ENCODE measurements around the gene SHH.

SHH gene

GRCh38 chr7:155796381-155797261 lies 15.6 kb downstream of the SHH start:
- Histone ChIP-seq H3K27me3 (ENCODE audit: control insufficient read depth, insufficient read depth, low read length) (peaks cover 60% of the 10 kb centered on the region), H3K27ac (ENCODE audit: low read depth, low read length) (no peak overlapping the region), H3K9ac (ENCODE audit: low read length) (no peak overlapping the region), H3K4me1 (ENCODE audit: control insufficient read depth, insufficient read depth, low read length) (no peaks in the 10 kb centered on the region), H3K9me3 (ENCODE audit: control insufficient read depth, insufficient read depth, low read depth, low read length) (no peaks in the 10 kb centered on the region), H3K36me3 (ENCODE audit: control insufficient read depth, insufficient read depth, low read length) (no peaks in the 10 kb centered on the region), H3K4me3 (ENCODE audit: low read depth, low read length) (peak overlapping the region; percentile 24; the same call in 1 of the 2 replicates)

- H3K27me3 ChIP-seq (ENCODE audit: control insufficient read depth, insufficient read depth, low read length) = peaks cover 54% of the 10 kb centered on the region
These were observed 16.3 kb downstream of the SHH start for GRCh38 chr7:155795951-155796350.

GRCh38 chr7:155795401-155795800 lies 16.9 kb downstream of the SHH start:
- H3K27me3 ChIP-seq (ENCODE audit: control insufficient read depth, insufficient read depth, low read length) = peaks cover 48% of the 10 kb centered on the region
- no peak overlapping the region for H3K4me3 ChIP-seq (ENCODE audit: low read depth, low read length)
- no peaks in the 10 kb centered on the region for H3K9me3 ChIP-seq (ENCODE audit: control insufficient read depth, insufficient read depth, low read depth, low read length)

More at GRCh38 chr7:155795951-155796350, 16.3 kb downstream of the SHH start:
- Histone ChIP-seq H3K36me3 (ENCODE audit: control insufficient read depth, insufficient read depth, low read length) (no peaks in the 10 kb centered on the region), H3K4me1 (ENCODE audit: control insufficient read depth, insufficient read depth, low read length) (no peaks in the 10 kb centered on the region), H3K27ac (ENCODE audit: low read depth, low read length) (no peak overlapping the region), H3K9ac (ENCODE audit: low read length) (no peak overlapping the region), H3K4me3 (ENCODE audit: low read depth, low read length) (no peak overlapping the region), H3K9me3 (ENCODE audit: control insufficient read depth, insufficient read depth, low read depth, low read length) (no peaks in the 10 kb centered on the region)

GRCh38 chr7:155794196-155794595 lies 18.1 kb downstream of the SHH start:
- Histone ChIP-seq H3K27me3 (ENCODE audit: control insufficient read depth, insufficient read depth, low read length) (peaks cover 36% of the 10 kb centered on the region), H3K27ac (ENCODE audit: low read depth, low read length) (no peak overlapping the region), H3K36me3 (ENCODE audit: control insufficient read depth, insufficient read depth, low read length) (no peaks in the 10 kb centered on the region), H3K9ac (ENCODE audit: low read length) (no peak overlapping the region), H3K4me3 (ENCODE audit: low read depth, low read length) (no peak overlapping the region), H3K4me1 (ENCODE audit: control insufficient read depth, insufficient read depth, low read length) (no peaks in the 10 kb centered on the region), H3K9me3 (ENCODE audit: control insufficient read depth, insufficient read depth, low read depth, low read length) (no peaks in the 10 kb centered on the region)

More at GRCh38 chr7:155795401-155795800, 16.9 kb downstream of the SHH start:
- no peak overlapping the region for H3K9ac ChIP-seq (ENCODE audit: low read length)
- no peak overlapping the region for H3K27ac ChIP-seq (ENCODE audit: low read depth, low read length)
- no peaks in the 10 kb centered on the region for H3K36me3 ChIP-seq (ENCODE audit: control insufficient read depth, insufficient read depth, low read length)
- H3K4me1 ChIP-seq (ENCODE audit: control insufficient read depth, insufficient read depth, low read length) = no peaks in the 10 kb centered on the region

- Histone ChIP-seq H3K4me3 (ENCODE audit: low read depth, low read length) (no peak overlapping the region), H3K9me3 (ENCODE audit: control insufficient read depth, insufficient read depth, low read depth, low read length) (no peaks in the 10 kb centered on the region), H3K27ac (ENCODE audit: low read depth, low read length) (no peak overlapping the region), H3K27me3 (ENCODE audit: control insufficient read depth, insufficient read depth, low read length) (peaks cover 31% of the 10 kb centered on the region), H3K4me1 (ENCODE audit: control insufficient read depth, insufficient read depth, low read length) (no peaks in the 10 kb centered on the region), H3K36me3 (ENCODE audit: control insufficient read depth, insufficient read depth, low read length) (no peaks in the 10 kb centered on the region), H3K9ac (ENCODE audit: low read length) (no peak overlapping the region)
These were observed 18.5 kb downstream of the SHH start for GRCh38 chr7:155793720-155794119.

- H3K27me3 ChIP-seq (ENCODE audit: control insufficient read depth, insufficient read depth, low read length) = peaks cover 25% of the 10 kb centered on the region
- no peaks in the 10 kb centered on the region for H3K4me1 ChIP-seq (ENCODE audit: control insufficient read depth, insufficient read depth, low read length)
- H3K9me3 ChIP-seq (ENCODE audit: control insufficient read depth, insufficient read depth, low read depth, low read length) = no peaks in the 10 kb centered on the region
- no peak overlapping the region for H3K4me3 ChIP-seq (ENCODE audit: low read depth, low read length)
- H3K27ac ChIP-seq (ENCODE audit: low read depth, low read length) = no peak overlapping the region
- no peaks in the 10 kb centered on the region for H3K36me3 ChIP-seq (ENCODE audit: control insufficient read depth, insufficient read depth, low read length)
- no peak overlapping the region for H3K9ac ChIP-seq (ENCODE audit: low read length)
These were observed 19.2 kb downstream of the SHH start for GRCh38 chr7:155792999-155793560.

- Histone ChIP-seq H3K27me3 (ENCODE audit: control insufficient read depth, insufficient read depth, low read length) (peaks cover 25% of the 10 kb centered on the region), H3K4me3 (ENCODE audit: low read depth, low read length) (no peak overlapping the region), H3K4me1 (ENCODE audit: control insufficient read depth, insufficient read depth, low read length) (no peaks in the 10 kb centered on the region), H3K9me3 (ENCODE audit: control insufficient read depth, insufficient read depth, low read depth, low read length) (no peaks in the 10 kb centered on the region), H3K36me3 (ENCODE audit: control insufficient read depth, insufficient read depth, low read length) (no peaks in the 10 kb centered on the region), H3K27ac (ENCODE audit: low read depth, low read length) (no peak overlapping the region), H3K9ac (ENCODE audit: low read length) (no peak overlapping the region)
These were observed 19.8 kb downstream of the SHH start for GRCh38 chr7:155792315-155792960.

GRCh38 chr7:155791836-155792235 lies 20.4 kb downstream of the SHH start:
- Histone ChIP-seq H3K36me3 (ENCODE audit: control insufficient read depth, insufficient read depth, low read length) (no peaks in the 10 kb centered on the region), H3K4me1 (ENCODE audit: control insufficient read depth, insufficient read depth, low read length) (no peaks in the 10 kb centered on the region), H3K27ac (ENCODE audit: low read depth, low read length) (no peak overlapping the region), H3K27me3 (ENCODE audit: control insufficient read depth, insufficient read depth, low read length) (peaks cover 28% of the 10 kb centered on the region), H3K9ac (ENCODE audit: low read length) (no peak overlapping the region), H3K9me3 (ENCODE audit: control insufficient read depth, insufficient read depth, low read depth, low read length) (no peaks in the 10 kb centered on the region), H3K4me3 (ENCODE audit: low read depth, low read length) (no peak overlapping the region)

- H3K27me3 ChIP-seq (ENCODE audit: control insufficient read depth, insufficient read depth, low read length) = peaks cover 28% of the 10 kb centered on the region
- no peaks in the 10 kb centered on the region for H3K9me3 ChIP-seq (ENCODE audit: control insufficient read depth, insufficient read depth, low read depth, low read length)
- H3K36me3 ChIP-seq (ENCODE audit: control insufficient read depth, insufficient read depth, low read length) = no peaks in the 10 kb centered on the region
- no peak overlapping the region for H3K9ac ChIP-seq (ENCODE audit: low read length)
- no peak overlapping the region for H3K27ac ChIP-seq (ENCODE audit: low read depth, low read length)
- no peak overlapping the region for H3K4me3 ChIP-seq (ENCODE audit: low read depth, low read length)
- H3K4me1 ChIP-seq (ENCODE audit: control insufficient read depth, insufficient read depth, low read length) = no peaks in the 10 kb centered on the region
These were observed 21.0 kb downstream of the SHH start for GRCh38 chr7:155791214-155791737.

- Histone ChIP-seq H3K27me3 (ENCODE audit: control insufficient read depth, insufficient read depth, low read length) (peaks cover 27% of the 10 kb centered on the region), H3K9me3 (ENCODE audit: control insufficient read depth, insufficient read depth, low read depth, low read length) (no peaks in the 10 kb centered on the region), H3K4me1 (ENCODE audit: control insufficient read depth, insufficient read depth, low read length) (no peaks in the 10 kb centered on the region), H3K27ac (ENCODE audit: low read depth, low read length) (no peak overlapping the region), H3K4me3 (ENCODE audit: low read depth, low read length) (no peak overlapping the region), H3K9ac (ENCODE audit: low read length) (no peak overlapping the region), H3K36me3 (ENCODE audit: control insufficient read depth, insufficient read depth, low read length) (no peaks in the 10 kb centered on the region)
These were observed 21.6 kb downstream of the SHH start for GRCh38 chr7:155790666-155791065.
